Loucy (cell line): Measurements from ENCODE around the gene DMGDH.

ENCODE experiments used
- CTCF ChIP-seq: fragments of 200-600 bp; sonication (generic); conservative IDR thresholded peaks from 2 replicates; pipeline ENCODE4 v1.5.1; 2014; ENCODE audit warnings: mild to moderate bottlenecking, antibody characterized with exemption, low read length
- EZH2phosphoT487 ChIP-seq: fragments of 200-600 bp; IDR thresholded peaks from 2 replicates; pipeline ENCODE4 v1.6.1; 2018; ENCODE audit warnings: antibody characterized with exemption, mild to moderate bottlenecking, moderate library complexity, borderline replicate concordance

DNA sequence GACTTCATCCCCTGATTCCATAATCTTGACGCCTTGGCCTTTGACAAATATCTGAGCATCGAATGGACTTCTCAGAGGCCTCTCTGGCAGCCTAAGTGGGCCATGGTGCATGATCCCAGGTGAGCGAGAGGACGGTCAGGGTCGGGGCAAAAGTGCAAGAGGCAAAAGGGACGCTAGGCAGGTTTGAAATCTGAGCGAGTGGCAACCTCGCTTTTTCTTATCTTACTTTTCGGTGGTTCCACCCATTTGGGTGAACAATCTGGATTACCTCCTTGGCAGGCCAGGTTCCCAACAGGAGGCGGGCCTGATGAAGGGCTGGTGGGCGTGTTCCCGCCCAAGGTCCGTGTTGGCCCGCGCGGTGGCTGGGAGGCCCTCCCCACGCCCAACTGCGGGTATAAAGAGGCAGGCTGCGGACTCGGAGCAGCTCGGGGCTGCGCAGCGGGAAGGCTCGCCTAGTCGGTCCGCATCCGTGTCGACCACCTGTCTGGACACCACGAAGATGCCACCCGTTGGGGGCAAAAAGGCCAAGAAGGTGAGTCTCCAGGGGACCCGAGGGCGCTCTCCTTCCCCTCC, 42.0 kb upstream of the DMGDH start, which contains the start of gene BHMT:
- no peak for TF ChIP-seq CTCF
- no peak for TF ChIP-seq EZH2phosphoT487
